ENCODE results near the gene NIPSNAP3A.
A peak's percentile ranks its signal among the peaks of the same experiment; 100 is the strongest.

The NIPSNAP3A gene

DNA sequence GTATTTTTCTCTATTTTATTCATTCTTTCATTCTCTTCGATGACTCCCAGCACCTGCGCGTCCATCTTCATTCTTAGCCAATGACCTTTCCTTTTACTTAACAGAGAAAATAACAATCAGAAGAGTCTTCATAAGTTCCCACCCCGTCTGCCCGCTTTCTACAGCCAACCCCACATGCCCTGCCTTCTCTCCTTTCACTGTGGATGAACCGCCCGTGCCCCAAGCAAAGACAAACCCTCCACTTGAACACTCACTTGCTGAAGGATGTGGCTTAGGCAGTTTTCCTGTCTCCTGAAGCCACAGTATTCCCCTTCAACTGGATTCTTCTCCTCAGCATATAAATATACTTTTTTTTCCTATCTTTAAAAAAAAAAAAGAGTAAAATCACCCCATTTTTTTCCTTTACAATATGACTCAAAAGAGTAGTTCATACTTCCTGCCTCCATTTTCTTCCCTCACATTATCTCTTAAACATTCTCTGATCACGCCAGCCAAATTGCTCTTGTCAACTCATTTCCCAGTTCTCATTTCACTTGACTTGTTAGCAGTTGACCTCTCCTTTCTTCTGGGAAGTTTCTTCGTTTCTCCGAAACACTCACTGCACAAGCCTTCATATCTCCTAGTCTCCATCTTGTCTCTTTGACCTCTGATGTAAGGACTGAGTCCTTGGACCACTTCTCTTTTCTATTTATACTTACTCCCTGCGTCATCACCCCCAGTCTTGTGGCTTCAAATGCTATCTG lies 27.5 kb downstream of the NIPSNAP3A start:
- DNase-seq (ENCODE audit: low read depth), result no peak

DNA sequence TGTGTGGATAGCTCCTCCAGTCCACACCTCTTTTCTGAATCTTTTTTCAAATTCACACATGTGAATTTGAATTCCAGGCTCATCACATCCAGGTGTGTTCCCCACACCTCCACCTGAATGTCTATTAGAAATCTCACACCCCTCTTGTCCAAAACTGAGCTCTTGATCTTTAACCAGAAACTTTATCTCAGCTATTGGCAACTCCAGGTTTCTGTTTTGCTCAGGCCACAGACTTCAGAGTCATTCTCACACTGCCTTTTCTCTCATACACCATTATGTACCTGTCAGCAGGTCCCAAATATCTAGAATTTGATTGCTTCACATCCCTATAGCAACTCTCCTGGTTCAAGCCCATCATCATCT lies 28.1 kb downstream of the NIPSNAP3A start:
- no peak for DNase-seq (ENCODE audit: low read depth)

DNA sequence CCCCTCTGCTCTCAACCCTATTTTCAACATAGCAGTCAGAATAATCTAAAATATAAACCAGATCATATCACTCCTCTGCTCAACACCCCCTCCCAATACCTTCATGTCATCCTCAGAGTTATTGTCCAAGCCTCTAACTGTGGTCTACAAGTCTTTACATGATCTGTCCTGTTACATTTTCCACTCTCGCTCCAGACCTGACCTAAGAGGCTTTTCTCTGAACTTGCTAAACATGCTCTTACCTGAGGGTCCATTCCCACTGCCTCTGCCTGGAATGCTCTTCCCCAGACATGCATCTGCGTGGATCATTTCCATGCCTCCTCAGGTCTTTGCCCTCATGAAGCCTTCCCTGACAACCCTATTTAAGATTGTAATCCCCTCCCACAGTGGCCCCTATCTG lies 28.5 kb downstream of the NIPSNAP3A start:
- no peak for DNase-seq (ENCODE audit: low read depth)

DNA sequence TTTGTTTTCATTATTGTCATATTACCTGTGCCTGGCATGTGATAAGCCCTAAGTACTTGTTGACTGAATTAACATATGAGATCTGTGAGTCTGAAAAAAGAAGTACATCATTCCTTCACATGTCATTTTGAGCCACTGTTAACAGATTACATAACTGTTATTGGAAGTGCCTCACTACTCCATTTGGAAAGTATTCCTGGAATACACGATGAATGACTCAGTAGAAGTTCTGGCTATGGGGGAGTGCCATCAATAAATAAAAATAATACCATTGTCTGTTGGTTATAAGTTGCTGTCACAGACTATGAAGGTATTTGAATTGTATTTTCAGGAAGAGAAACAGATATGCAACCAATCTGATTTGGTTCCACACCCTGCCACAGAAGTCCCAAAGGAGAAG lies 29.3 kb downstream of the NIPSNAP3A start:
- no peak for DNase-seq (ENCODE audit: low read depth)

DNA sequence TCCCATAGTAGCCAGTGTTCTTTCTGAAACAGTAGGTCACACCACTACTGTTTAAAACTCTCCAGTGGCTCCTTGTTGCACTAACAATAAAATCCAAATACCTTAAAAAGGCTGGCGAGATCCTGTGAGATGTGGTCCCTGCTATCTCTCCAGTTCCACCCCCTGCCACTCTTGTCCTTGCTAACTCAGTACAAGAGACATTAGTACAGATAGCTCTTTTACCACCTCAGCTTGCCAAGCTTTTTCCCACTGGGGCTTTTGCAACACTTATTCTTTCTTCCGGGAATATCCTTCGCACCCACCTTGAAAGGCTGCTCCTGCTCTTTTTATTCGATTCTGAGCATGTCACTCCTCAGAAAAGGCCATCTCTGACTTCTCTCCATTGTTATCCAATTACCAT lies 31.3 kb downstream of the NIPSNAP3A start:
- DNase-seq (ENCODE audit: low read depth), result no peak

DNA sequence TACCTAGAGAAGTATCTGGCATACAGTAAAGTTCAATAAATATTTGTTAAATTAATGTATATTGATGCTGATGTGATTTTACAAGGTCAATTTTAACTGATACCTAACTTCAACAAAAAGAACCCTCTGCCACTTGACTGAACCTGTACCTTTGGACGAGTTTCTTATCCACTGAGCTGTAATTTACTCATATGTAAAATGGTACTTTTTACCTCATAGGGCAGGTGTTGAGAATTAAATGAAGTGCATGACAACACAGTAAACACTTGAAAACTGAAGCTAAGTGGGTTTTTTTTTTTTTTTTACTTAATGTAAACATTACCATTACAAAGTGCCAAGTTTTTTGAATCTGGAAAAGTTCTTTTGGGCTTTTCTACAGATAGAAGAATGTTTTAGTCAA lies 31.9 kb downstream of the NIPSNAP3A start:
- no peak for DNase-seq (ENCODE audit: low read depth)

DNA sequence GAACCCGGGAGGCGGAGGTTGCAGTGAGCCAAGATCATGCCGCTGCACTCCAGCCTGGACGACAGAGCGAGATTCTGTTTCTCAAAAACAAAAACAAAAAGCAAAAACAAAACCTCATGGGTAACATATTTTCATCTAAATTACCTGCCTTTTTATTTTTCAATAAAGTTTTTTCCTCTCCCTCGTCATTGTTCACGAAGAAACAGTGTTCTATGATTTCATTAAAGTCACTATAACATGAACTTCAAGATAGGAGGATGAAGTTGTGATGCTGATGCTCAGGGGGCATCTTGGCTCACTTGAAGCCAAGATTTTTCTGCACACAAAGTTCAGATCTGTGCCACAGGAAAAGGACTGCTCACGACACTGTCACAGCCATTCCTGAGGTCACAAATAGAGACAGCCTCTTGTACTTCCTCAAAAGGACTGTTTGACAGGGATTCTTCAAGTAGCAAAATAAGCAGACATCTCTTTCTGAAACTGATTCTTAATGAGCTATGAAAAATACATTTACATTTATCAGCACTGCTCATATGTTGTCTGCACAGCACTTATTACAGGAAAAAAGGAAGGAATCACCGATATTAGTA lies 32.6 kb downstream of the NIPSNAP3A start:
- DNase-seq (ENCODE audit: low read depth), result no peak

DNA sequence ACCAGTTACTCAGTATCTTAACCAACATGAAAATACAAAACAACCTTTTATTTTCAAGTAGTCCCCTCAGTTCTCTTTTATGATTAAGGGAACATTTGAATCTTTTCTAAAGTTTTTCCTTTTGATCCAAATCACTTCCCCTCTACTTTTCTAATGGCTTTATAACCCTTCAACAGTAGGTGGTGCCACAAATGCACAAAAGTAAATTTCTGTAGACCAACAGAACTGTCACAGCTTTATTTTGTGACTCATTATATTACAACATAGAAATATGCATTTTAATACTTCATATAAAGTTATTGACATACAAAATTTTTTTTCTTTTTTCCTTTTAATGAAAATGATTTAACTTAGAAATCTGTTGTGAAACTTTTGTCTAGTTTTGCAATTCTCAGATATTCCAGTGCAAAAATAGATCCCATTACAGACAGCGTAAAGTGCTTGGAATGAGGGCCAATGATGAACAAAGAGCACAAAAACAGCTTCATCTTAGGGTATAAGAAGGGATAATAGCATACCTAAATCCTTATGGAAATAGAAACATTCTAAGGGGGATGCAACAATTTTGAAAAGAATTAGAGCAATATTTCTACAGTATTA lies 33.4 kb downstream of the NIPSNAP3A start:
- no peak for DNase-seq (ENCODE audit: low read depth)

DNA sequence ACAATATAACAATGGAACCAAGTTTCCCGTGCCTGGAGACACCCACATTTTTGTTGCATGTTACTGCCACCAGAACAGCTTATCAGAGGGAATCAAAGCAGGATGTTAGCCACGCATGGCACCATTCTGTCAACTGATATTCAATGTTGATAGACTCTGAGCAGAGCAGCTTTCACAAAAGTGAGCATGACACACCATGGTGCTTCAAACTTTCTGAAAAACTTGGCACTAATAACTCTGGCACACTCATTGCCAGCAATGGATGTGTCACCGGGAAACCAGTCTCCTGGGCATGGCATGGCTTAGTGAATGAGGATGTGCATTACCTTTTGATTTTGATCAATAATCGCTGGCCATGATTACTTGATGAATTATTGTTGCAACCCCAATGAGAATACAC lies 36.1 kb downstream of the NIPSNAP3A start:
- DNase-seq (ENCODE audit: low read depth), result no peak

DNA sequence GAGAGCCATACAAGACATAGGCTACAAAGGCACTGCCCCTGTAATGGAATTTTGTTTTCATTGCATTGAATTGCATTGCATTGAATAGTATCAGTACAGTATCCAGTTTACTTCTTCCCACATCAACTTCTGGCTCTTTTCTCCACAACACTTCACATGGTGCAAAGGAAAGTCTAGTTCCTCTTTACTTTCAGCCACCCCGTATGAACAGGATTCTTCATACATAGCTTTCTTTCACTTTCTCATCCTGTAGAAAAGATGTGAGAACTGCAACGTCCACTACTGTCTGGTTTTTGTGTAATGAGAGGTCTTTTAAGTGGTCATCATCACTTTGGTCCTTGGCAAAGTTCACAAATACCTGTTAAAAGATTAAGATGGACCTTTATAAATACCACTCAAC lies 36.6 kb downstream of the NIPSNAP3A start:
- no peak for DNase-seq (ENCODE audit: low read depth)

DNA sequence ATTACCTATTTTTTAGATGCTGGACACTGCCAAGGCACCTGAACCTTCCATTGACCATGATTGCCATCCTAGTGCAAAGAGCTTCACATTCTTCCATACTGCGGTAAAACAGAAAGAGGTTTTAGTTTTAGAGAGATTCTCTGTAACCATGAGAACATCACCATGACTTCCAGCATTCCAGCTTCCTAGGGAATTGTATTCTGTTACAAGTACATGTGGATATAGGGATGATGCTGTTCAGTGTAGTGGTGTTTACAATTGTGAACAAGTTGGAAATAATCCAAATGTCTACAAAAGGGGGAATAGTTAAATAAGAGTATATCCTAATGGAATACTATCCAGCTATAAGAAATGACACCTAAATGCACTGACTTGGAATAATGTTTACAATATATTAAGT lies 38.8 kb downstream of the NIPSNAP3A start:
- no peak for DNase-seq (ENCODE audit: low read depth)

DNA sequence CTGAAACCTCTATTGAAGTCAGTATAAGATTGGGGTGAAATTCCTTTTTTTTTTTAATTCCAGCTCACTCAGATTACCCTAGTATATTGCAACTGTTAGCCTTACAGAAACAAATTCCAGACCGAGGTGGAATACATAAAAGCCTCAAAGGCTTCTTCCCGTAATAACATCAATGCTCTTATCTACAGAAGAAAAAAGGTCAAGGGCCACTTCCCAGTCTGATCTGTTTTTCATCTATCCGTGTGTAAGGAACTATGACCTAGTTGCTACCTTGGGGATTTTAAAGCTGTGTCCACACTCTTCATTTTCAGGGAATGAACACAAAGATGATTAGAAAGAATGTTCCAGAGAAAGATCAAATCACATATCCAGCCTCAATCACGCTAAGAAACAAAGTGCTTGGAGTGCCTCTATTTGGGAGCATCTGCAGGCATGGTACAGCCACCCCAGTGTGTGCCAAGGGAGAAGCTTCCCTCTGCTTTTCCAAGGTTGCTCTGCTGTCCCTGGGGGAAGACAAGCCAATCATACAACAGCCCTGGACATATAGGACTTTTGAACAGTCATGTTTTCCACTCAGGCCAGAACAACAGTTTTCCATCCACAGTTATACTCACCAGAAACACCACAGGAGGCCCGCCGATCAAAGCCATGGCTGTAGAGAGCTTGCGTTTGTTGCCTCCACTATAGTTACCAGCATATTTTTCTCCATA lies 40.0 kb downstream of the NIPSNAP3A start:
- DNase-seq (ENCODE audit: low read depth), result no peak

DNA sequence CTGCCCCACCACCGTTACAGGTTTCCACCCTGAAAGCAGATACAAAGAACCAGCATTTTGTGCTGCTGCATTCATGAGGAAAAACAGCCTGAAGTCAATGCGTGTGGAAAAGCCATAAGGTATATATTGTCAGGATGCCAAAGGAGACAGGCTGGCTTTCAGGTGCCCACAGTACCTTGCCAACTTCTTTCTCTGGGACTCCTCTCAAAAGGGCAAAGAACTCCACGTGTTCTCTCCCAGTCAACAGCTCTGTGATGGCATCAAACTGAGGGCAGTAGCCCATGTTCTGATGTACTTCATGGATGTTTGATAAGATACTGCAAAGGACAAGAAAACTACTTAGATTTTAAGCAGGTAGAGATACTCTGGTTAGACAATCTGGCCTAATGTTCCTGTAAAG lies 40.8 kb downstream of the NIPSNAP3A start:
- DNase-seq (ENCODE audit: low read depth), result no peak

DNA sequence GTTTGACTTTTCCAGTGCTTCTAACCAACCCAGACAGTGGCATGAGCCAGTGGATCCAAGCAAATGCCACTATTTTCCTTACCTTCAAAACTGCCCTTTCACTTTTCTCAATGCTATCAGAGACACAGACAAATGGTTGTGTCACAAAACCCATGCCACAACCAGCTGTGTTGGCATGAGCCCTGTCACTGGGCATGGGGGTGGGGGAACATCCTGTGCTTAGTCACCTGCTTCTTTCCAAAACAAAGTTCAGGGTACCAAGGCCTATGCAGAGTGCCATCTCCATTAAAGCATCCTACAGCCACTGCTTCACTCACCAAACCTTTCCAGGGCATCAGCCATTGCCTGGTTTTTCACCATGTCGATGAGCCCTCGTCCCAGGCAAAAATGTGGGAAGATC lies 46.6 kb downstream of the NIPSNAP3A start:
- no peak for DNase-seq (ENCODE audit: low read depth)

DNA sequence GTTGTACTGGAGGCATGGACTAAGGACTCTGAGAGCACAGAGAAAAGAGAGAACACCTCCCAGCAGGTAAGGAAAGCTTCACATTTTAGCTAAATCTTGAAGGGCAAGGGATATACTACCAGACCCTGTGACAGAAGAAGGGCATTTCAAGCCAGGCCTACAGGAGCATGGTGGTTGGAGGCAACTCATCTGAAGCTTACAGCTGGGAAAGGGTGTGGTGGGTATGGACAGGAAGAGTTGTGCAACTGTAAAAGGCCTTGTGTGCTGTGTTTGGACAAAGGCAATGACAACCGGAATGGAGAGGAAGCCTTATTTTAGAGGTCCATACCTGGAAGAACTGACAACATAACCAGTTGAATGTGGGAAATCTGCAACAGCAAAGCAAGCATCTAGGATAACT lies 47.6 kb downstream of the NIPSNAP3A start:
- DNase-seq (ENCODE audit: low read depth), result no peak

DNA sequence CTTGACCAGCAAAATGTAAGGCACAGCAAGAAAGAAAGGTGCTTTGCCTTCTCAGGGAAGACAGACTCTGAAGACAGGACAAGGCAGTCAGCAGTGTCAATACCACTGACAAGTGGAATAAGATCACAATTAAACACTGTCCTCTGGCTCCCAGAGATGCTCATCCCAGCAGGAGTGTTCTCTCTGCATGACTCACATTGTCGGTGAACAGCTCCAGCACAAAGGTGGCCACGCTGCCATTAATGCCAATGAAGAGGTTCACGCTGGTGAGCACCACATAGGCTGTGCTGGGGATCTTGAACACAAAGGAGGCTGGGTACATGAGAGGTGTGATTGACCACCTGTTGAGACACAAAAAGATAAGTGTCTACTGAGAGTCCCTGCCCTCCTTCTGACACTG lies 48.4 kb downstream of the NIPSNAP3A start:
- DNase-seq (ENCODE audit: low read depth), result no peak

DNA sequence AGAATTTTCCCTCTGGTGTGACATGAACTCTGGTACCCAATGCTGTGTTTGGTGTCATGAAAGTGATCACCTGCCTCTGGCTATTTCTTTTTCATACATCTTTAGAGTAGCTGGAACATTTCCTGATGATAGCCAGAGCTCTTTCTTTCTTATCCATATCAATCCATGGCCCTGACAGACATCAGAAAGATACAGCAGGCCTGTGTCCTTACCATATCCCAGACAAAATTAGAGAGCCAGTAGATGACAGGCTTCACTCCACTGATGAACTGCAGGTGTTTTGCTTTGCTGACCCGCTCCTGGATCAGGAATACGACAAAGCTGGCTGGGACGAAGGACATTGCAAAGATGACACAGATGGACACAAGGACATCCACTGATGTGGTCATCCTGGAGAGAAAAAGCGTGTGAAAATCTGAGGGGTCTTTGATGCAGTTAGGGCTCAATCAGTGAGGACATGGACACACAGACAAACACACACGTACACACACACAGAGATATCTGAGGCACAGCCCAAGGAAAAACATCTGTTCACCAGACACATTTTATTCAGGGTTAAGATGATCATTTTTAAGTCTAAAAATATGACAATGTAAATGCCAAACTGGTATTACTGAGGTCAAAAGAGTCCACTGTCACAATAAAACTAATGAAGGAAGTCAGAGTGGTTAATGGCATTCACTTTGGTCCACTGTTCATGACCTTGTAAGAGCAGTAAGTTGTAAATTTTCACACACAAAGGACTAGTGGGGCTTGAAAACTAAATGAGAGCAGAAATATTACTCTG lies 50.9 kb downstream of the NIPSNAP3A start:
- DNase-seq (ENCODE audit: low read depth), result no peak

DNA sequence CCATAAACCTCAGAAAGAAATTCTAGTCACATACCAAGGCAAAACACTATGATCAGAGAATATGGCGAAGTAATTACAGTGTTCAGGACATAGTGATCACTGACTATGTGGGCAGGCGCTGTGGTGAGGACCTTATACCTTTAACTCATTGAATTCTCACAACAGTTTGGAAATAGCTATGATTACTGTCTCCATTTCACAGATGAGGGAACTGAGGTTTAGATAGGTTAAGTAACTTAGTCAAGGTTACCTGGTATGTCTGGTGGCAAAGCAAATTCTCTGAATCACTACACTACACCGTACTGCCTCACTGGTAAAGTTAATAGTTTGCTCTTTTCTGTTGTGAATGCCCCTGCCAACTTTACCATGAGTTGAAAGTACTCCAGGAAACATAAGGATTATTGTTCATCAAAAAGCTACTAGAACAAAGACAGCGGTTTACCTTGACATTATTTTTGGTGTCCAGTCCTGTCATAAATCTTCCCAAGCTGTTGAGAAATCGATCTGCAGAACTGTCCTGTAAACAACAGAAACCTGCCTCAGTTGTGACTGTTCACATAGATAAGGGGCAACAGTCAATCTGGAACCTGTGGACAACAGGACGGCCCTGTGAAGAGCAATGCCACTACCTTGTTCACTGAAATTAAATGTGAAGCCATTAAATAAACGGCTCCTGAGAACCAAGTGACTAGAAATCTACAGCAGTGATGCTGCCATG lies 52.7 kb downstream of the NIPSNAP3A start:
- no peak for DNase-seq (ENCODE audit: low read depth)

DNA sequence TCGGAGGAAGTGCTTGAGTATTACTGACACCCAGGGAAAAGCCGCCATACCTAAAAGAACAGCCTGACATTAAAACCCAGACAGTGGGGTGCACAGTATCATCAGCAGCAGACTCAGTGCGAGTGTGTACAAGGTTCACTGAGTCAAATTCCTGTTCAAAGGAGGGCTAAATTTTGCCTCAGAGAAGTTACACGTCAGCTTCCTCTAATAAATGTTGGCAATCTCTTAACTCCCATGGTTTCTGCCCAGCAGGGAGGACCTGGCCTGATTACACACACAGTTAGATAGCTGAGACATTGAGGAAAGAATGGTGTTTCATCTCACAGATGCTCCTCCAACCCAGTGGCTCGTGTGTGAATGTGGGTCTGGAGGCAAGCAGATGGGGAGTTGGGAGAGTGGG lies 54.6 kb downstream of the NIPSNAP3A start:
- peak; percentile 42 for DNase-seq (ENCODE audit: low read depth)

DNA sequence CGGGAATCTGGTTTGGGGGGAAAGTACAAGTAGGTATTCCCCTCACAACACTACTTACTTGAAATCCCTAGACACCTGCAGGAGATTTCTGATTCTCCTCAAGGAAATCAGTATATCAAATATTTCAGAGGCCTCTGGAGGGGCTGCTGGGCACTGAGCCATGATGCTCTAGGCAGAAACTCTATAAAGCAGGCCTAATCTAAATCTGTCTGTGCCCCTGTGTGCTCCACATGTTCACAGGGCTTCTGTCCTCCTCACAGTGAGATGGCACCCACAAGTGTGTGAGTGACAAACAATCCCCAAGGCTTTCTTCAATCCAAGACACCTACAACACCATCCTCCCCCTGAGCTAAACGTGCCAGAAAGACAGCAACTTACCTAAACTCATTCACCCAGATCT lies 55.4 kb downstream of the NIPSNAP3A start:
- DNase-seq (ENCODE audit: low read depth), result no peak

DNA sequence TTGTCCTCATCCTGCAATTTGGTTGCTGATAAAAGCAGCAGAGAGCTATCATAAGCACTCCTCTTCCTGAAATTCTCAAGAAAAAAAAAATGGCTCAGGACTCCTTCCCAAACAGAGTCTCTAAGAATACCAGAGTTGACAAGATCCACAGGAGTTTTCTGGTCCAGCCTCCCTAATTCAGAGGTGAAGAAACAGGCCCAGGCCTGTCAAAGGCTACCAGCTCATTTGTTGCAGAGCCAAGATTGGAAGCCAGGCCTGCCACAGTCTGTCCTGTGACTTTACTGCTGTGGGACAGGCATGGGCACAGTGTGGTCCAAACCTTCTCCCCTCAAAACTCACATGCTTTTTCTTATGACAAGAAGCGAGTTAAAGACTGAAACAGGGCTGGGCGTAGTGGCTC lies 58.0 kb downstream of the NIPSNAP3A start:
- DNase-seq (ENCODE audit: low read depth), result no peak
